ENCODE measurements around the gene ZNF782. TPM values are rescaled to one million over a fixed set of nuclear protein-coding genes. Genes with fewer than 3 reads are reported as not detected.
"Not testable (repeated sequence)": the region's sequence is repeated elsewhere in the genome, so short reads cannot be mapped to it uniquely, and the experiment has no call there.

The ZNF782 gene
- total RNA-seq, 3 donors from 2014 or later = 5.5 to 9.6 (median 8.2) TPM

DNA sequence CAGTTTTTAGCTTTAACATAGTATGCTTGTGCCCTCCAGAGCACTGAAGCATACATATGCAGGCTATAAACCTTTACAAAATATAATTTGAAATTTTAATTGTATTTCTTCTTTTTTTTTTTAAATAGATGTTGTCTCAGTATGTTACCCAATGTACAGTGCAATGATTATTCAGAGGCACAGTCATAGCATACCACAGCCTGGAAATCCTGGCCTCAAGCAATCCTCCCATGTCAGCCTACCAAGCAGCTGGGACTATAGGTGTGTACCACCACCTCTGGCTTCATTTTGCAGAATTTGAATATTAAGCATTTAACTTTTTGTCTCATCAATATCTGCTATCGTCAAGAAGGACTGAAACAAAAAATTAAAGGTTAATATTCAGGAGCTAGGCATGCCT lies 16.9 kb upstream of the ZNF782 start:
- Histone ChIP-seq H3K9me3 (no peaks in the 10 kb centered on the region), H3K4me3 (no peak overlapping the region), H3K36me3 (ENCODE audit: low read depth) (no peaks in the 10 kb centered on the region), H3K4me1 (ENCODE audit: low read depth) (peaks cover 14% of the 10 kb centered on the region)
- ATAC-seq = no peak
- TF ChIP-seq, protein P1, sequence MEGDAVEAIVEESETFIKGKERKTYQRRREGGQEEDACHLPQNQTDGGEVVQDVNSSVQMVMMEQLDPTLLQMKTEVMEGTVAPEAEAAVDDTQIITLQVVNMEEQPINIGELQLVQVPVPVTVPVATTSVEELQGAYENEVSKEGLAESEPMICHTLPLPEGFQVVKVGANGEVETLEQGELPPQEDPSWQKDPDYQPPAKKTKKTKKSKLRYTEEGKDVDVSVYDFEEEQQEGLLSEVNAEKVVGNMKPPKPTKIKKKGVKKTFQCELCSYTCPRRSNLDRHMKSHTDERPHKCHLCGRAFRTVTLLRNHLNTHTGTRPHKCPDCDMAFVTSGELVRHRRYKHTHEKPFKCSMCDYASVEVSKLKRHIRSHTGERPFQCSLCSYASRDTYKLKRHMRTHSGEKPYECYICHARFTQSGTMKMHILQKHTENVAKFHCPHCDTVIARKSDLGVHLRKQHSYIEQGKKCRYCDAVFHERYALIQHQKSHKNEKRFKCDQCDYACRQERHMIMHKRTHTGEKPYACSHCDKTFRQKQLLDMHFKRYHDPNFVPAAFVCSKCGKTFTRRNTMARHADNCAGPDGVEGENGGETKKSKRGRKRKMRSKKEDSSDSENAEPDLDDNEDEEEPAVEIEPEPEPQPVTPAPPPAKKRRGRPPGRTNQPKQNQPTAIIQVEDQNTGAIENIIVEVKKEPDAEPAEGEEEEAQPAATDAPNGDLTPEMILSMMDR (IDR thresholded peaks at IDR 0.05) = no peak
- intact Hi-C loops (cut with DNase I, micrococcal nuclease) = no loop called here
- no peak for DNase-seq

DNA sequence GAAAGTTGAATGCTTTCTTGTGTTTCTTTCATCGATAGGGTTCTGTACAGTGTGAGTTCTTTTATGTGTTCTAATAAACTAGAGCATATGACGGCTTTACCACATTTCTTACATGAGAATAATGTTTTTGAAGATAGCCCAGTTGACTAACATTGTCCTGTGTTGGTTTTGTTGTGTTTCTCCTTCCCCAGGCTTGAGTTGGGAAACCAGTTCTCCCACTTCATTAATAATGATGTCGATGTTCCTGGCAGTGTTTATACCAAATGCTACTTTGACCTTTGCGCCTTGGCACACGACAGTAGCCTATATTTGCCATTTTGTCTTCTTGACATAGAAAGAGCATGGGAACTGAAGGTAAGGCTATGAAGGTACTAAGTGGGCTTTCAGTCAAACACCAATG lies 14.4 kb upstream of the ZNF782 start:
- no peak overlapping the region for H3K4me3 ChIP-seq
- H3K4me1 ChIP-seq (ENCODE audit: low read depth) = peaks cover 14% of the 10 kb centered on the region
- H3K9me3 ChIP-seq = no peaks in the 10 kb centered on the region
- DNase-seq (peak in 1 of 3 donors; percentile 56), ATAC-seq (peak; percentile 82)
- intact Hi-C loops (cut with DNase I, micrococcal nuclease) = no loop called here
- TF ChIP-seq, protein P1 (IDR thresholded peaks at IDR 0.05) = no peak
- no peaks in the 10 kb centered on the region for H3K36me3 ChIP-seq (ENCODE audit: low read depth)

DNA sequence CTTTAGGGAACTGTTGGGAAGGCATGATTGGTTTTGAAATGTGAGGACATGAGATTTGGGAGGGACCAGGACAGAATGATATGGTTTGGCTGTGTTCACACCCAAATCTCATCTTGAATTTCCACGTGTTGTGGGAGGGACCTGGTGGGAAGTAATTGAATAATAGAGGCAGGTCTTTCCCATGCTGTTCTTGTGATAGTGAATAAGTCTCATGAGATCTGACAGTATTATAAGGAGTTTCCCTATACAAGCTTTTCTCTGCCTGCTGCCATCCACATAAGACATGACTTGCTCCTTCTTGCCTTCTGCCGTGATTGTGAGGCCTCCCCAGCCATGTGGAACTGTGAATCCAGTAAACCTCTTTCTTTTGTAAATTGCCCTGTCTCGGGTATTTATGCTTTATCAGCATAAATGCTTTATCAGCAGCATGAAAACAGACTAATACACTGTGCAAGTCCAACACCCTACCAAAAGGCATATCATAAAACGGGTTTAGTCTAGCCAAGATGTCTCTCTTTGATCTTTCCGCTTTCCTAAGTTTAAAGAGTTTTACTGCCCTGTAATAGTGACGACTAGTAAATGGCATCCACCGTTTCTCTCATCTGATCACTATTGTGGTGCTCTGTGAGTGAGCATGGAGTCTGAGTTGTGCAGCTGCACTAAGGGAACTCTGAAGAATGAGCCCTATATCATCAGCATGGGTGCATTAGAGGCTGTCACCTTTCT lies 12.9 kb upstream of the ZNF782 start:
- H3K9me3 ChIP-seq = no peaks in the 10 kb centered on the region
- DNase-seq = no peak
- peaks cover 14% of the 10 kb centered on the region for H3K4me1 ChIP-seq (ENCODE audit: low read depth)
- peak; percentile 73 for ATAC-seq
- H3K36me3 ChIP-seq (ENCODE audit: low read depth) = no peaks in the 10 kb centered on the region
- TF ChIP-seq, protein P1 (IDR thresholded peaks at IDR 0.05) = no peak
- intact Hi-C loops (cut with DNase I, micrococcal nuclease) = no loop called here
- H3K4me3 ChIP-seq = no peak overlapping the region

DNA sequence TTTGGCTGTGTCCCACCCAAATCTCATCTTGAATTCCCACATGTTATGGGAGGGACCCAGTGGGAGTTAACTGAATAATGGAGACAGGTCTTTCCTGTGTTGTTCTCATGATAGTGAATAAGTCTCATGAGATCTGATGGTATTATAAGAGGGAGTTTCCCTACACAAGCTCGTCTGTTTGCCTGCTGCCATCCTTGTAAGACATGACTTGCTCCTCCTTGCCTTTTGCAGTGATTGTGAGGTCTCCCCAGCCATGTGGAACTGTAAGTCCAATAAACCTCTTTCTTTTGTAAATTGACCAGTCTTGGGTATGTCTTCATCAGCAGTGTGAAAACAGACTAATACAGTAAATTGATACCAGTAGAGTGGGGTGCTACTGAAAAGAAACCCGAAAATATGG lies 10.9 kb upstream of the ZNF782 start:
- DNase-seq = not testable (repeated sequence)

DNA sequence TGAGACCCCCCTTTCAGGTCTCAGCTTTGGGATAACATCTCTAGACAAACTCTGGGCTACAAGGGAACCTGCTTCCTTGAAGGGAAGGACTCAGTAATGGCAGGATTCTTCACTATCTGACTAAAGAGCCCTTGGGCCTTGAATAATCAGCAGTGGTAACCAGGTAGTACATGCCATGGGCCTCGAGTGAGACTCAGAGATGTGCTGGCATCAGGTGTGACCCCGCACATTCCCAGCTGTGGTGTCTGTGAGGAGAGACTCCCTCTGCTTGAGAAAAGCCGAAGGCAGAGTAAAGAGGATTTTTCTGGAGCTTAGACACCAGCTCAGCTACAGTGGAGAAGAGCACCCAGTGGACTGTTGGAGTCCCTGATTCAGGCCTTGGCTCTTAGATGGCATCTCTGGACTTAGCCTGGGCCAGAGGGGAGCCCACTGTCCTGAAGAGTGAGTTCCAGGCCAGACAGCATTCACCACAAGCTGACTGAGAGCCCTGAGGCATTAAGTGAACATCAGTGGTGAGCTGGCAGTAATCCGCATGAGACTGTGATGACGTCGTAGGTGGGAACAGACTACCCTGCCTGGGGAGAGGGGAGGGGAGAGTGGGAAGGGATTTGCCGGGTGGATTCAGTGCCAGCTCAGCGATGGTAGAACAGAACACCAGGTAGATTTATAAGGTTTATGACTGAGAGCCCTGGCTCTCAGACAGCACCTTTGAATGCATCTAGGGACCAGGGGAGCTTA lies 5.3 kb upstream of the ZNF782 start:
- Histone ChIP-seq H3K9me3 (no peaks in the 10 kb centered on the region), H3K4me3 (no peak overlapping the region), H3K4me1 (ENCODE audit: low read depth) (peaks cover 7% of the 10 kb centered on the region), H3K36me3 (ENCODE audit: low read depth) (no peaks in the 10 kb centered on the region)
- DNase-seq (no peak), ATAC-seq (no peak)
- TF ChIP-seq, protein P1 (IDR thresholded peaks at IDR 0.05) = no peak
- intact Hi-C loops (cut with DNase I, micrococcal nuclease) = loop anchor here (5.0 to 10.0 kb wide), 2 partner anchors 535 to 538 kb away; no protein-coding TSS in a partner anchor

More for the DNA sequence above, 10.9 kb upstream of the ZNF782 start:
- ATAC-seq; H3K4me3 ChIP-seq; H3K9me3 ChIP-seq; H3K36me3 ChIP-seq (ENCODE audit: low read depth); intact Hi-C loops (cut with DNase I, micrococcal nuclease): not testable (repeated sequence)
- peaks cover 14% of the 10 kb centered on the region for H3K4me1 ChIP-seq (ENCODE audit: low read depth)

DNA sequence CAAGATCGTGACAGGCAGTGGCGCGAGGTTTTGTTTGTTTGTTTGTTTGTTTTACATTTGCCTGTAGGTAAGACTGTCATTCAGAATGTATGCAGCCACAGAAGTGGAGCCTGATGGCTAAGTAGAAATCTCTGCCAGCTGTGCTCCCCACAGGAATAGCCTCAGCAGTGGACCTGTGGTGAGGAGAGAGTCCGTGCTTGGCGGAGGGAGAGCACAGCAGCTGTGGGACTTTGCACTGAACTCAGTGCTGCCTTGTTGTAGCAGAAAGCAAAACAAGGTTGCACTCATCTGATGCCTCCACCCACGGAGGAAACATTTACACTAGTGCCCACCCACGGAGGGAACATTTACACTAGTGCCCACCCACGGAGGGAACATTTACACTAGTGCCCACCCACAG lies 4.4 kb upstream of the ZNF782 start:
- TF ChIP-seq, protein P1 (IDR thresholded peaks at IDR 0.05) = no peak
- peaks cover 9% of the 10 kb centered on the region for H3K4me1 ChIP-seq (ENCODE audit: low read depth)
- ATAC-seq = no peak
- H3K36me3 ChIP-seq (ENCODE audit: low read depth) = no peaks in the 10 kb centered on the region
- intact Hi-C loops (cut with DNase I, micrococcal nuclease) = loop anchor here in 1 of 2 donors (10.0 kb wide), 1 partner anchor 536 kb away; no protein-coding TSS in a partner anchor
- H3K4me3 ChIP-seq = no peak overlapping the region
- no peaks in the 10 kb centered on the region for H3K9me3 ChIP-seq
- DNase-seq = no peak

All from mucosa of descending colon (tissue), 3 donors.